Astrocyte (in vitro differentiated cells and primary cell): ENCODE measurements around the gene PIGR. TPM values are rescaled to one million over a fixed set of nuclear protein-coding genes. Genes with fewer than 3 reads are reported as not detected.

Source experiments
- DNase-seq: peaks from one replicate; pipeline ENCODE4 v3.0.0-alpha.2; 2010; ENCODE audit warnings: low read depth
- FAIRE-seq: peaks from 2 replicates; lab custom pipeline; 2011; peaks lifted over from hg19 to GRCh38; lab: Jason Lieb, UNC
- H2AFZ ChIP-seq: 2 replicates; pipeline ENCODE4 v1.6.0; 2012; ENCODE audit warnings: low read depth, low read length, inconsistent platforms
- H3K27ac ChIP-seq: 2 replicates; pipeline ENCODE4 v1.5.1; 2011; ENCODE audit warnings: low read depth, low read length, inconsistent platforms
- H3K27me3 ChIP-seq: 2 replicates; pipeline ENCODE4 v1.6.0; 2011; ENCODE audit warnings: low read length, inconsistent platforms; ENCODE audit not compliant: insufficient read depth
- H3K36me3 ChIP-seq: 2 replicates; pipeline ENCODE4 v1.5.1; 2011; ENCODE audit warnings: low read length, inconsistent platforms; ENCODE audit not compliant: insufficient read depth
- H3K4me1 ChIP-seq: 2 replicates; pipeline ENCODE4 v1.5.1; 2011; ENCODE audit warnings: low read length, inconsistent platforms; ENCODE audit not compliant: insufficient read depth
- H3K4me2 ChIP-seq: 2 replicates; pipeline ENCODE4 v1.6.0; 2012; ENCODE audit warnings: low read length, inconsistent platforms
- H3K4me3 ChIP-seq: 2 replicates; pipeline ENCODE4 v1.5.1; 2011; ENCODE audit warnings: low read depth, mild to moderate bottlenecking, low read length, inconsistent platforms; ENCODE audit not compliant: insufficient read depth
- H3K79me2 ChIP-seq: 2 replicates; pipeline ENCODE4 v1.6.0; 2012; ENCODE audit warnings: mild to moderate bottlenecking, low read length, inconsistent platforms; ENCODE audit not compliant: insufficient read depth
- H3K9ac ChIP-seq: 2 replicates; pipeline ENCODE4 v1.6.0; 2012; ENCODE audit warnings: mild to moderate bottlenecking, low read length, inconsistent platforms
- H3K9me3 ChIP-seq: 2 replicates; pipeline ENCODE4 v1.5.1; 2012; ENCODE audit warnings: low read depth, mild to moderate bottlenecking, low read length, inconsistent platforms; ENCODE audit not compliant: insufficient read depth
- H4K20me1 ChIP-seq: 2 replicates; pipeline ENCODE4 v1.6.0; 2012; ENCODE audit warnings: low read length, inconsistent platforms; ENCODE audit not compliant: insufficient read depth
- H3K27ac Mint-ChIP-seq: one replicate; pipeline ENCODE4 v1.8.0; 2021; ENCODE audit warnings: mild to moderate bottlenecking, mixed read lengths; ENCODE audit not compliant: unreplicated experiment
- H3K27me3 Mint-ChIP-seq: one replicate; pipeline ENCODE4 v1.8.0; 2021; ENCODE audit warnings: low read depth, mixed read lengths; ENCODE audit not compliant: unreplicated experiment
- H3K36me3 Mint-ChIP-seq: one replicate; pipeline ENCODE4 v1.8.0; 2021; ENCODE audit warnings: low read depth, mixed read lengths; ENCODE audit not compliant: unreplicated experiment
- H3K4me1 Mint-ChIP-seq: one replicate; pipeline ENCODE4 v1.8.0; 2021; ENCODE audit warnings: low read depth, mixed read lengths; ENCODE audit not compliant: unreplicated experiment
- H3K4me3 Mint-ChIP-seq: one replicate; pipeline ENCODE4 v1.8.0; 2021; ENCODE audit warnings: mild to moderate bottlenecking, moderate library complexity, mixed read lengths; ENCODE audit not compliant: unreplicated experiment
- H3K9me3 Mint-ChIP-seq: one replicate; pipeline ENCODE4 v1.8.0; 2021; ENCODE audit warnings: mild to moderate bottlenecking, mixed read lengths; ENCODE audit not compliant: unreplicated experiment
- EZH2 ChIP-seq: IDR thresholded peaks from 2 replicates; pipeline ENCODE4 v1.6.1; 2012; ENCODE audit warnings: mild to moderate bottlenecking, low read length, inconsistent platforms; ENCODE audit not compliant: insufficient read depth
- total RNA-seq: library from RNA; stranded (reverse); gene quantifications from 2 replicates; pipeline ENCODE4 v1.2.1, GENCODE V29; 2021
- TF ChIP-seq, protein P1 (sequence below): IDR thresholded peaks from 2 replicates; pipeline ENCODE4 v1.5.1; 2011; ENCODE audit warnings: low read depth, mild to moderate bottlenecking, inconsistent platforms, low read length, moderate library complexity; ENCODE audit not compliant: insufficient read depth

PIGR gene
- total RNA-seq, 1 donor from 2014 or later, result not detected

DNA sequence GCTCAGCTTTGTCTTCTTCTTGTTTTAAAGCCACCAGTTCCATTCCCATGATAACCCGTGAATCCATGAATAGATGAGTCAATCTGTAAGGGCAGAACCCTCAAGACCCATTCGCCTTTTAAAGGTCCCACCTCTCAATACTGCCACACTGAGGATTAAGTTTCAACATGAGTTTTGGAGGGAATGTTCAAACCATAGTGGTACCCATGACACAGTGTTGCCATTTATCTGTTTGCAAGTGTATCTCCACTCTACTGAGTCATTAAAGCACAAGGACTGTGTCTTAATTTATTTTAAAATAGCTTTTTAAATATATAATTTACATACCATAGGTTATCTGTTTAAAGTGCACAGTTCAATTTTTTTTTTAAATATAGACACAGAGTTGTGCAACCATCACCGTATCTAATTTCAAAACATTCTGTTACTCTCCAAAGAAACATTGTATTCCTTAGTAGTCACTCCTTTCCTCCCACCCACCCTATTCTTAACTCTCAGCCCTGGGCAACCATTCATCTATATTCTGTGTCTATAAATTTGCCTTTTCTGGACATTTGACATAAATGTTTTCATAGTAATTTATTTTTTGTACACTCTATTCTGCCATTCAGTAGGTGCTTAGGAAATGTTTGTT is 53.8 kb downstream of the PIGR start:
- Mint-ChIP-seq H3K4me1 (peaks cover 22% of the 10 kb centered on the region), H3K4me3 (no peak overlapping the region), H3K36me3 (no peaks in the 10 kb centered on the region), H3K27me3 (peaks cover 3% of the 10 kb centered on the region), H3K9me3 (peaks cover 2% of the 10 kb centered on the region), H3K27ac (no peak overlapping the region)
- Histone ChIP-seq H4K20me1 (no peaks in the 10 kb centered on the region), H3K4me2 (no peak overlapping the region), H2AFZ (no peak overlapping the region), H3K36me3 (no peaks in the 10 kb centered on the region), H3K79me2 (no peaks in the 10 kb centered on the region), H3K9ac (no peak overlapping the region), H3K9me3 (no peaks in the 10 kb centered on the region), H3K27ac (no peak overlapping the region), H3K27me3 (no peaks in the 10 kb centered on the region), H3K4me3 (no peak overlapping the region), H3K4me1 (peaks cover 5% of the 10 kb centered on the region)
- DNase-seq (peak; percentile 44), FAIRE-seq (no peak)
- no peak for TF ChIP-seq EZH2
- TF ChIP-seq, protein P1, sequence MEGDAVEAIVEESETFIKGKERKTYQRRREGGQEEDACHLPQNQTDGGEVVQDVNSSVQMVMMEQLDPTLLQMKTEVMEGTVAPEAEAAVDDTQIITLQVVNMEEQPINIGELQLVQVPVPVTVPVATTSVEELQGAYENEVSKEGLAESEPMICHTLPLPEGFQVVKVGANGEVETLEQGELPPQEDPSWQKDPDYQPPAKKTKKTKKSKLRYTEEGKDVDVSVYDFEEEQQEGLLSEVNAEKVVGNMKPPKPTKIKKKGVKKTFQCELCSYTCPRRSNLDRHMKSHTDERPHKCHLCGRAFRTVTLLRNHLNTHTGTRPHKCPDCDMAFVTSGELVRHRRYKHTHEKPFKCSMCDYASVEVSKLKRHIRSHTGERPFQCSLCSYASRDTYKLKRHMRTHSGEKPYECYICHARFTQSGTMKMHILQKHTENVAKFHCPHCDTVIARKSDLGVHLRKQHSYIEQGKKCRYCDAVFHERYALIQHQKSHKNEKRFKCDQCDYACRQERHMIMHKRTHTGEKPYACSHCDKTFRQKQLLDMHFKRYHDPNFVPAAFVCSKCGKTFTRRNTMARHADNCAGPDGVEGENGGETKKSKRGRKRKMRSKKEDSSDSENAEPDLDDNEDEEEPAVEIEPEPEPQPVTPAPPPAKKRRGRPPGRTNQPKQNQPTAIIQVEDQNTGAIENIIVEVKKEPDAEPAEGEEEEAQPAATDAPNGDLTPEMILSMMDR, result no peak

DNA sequence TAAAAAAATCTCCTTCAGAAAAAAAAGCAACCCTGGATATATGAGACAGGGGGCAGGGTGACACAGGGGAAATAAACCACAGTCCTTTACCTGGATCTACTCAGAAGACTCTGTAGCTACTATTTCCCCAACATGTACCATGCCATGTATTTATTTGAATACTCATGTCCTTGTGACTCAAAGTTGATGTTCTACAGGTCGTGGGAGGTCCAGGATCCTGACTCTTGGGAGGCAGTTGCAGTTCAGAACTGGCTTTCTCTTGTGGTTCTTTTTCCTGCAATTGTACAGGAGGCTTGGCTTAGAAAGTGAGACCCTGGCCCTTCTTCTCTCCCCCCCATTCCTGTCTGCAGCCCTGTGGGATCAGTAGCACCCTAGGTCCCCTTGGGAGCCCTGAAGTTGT is 54.9 kb downstream of the PIGR start:
- FAIRE-seq, result no peak
- Mint-ChIP-seq H3K9me3 (peaks cover 2% of the 10 kb centered on the region), H3K27ac (no peak overlapping the region), H3K36me3 (no peaks in the 10 kb centered on the region), H3K4me3 (no peak overlapping the region), H3K4me1 (peaks cover 22% of the 10 kb centered on the region), H3K27me3 (peaks cover 3% of the 10 kb centered on the region)
- Histone ChIP-seq H3K27me3 (no peaks in the 10 kb centered on the region), H3K4me2 (no peak overlapping the region), H3K27ac (no peak overlapping the region), H4K20me1 (no peaks in the 10 kb centered on the region), H3K9ac (no peak overlapping the region), H3K4me1 (peaks cover 5% of the 10 kb centered on the region), H3K9me3 (no peaks in the 10 kb centered on the region), H3K36me3 (no peaks in the 10 kb centered on the region), H3K4me3 (no peak overlapping the region), H3K79me2 (no peaks in the 10 kb centered on the region), H2AFZ (no peak overlapping the region)
- no peak for DNase-seq
- no peak for TF ChIP-seq EZH2
- TF ChIP-seq, protein P1, result no peak
